GM19324 (cell line): Measurements from ENCODE around the gene MGRN1.
"Not testable (repeated sequence)": the region's sequence is repeated elsewhere in the genome, so short reads cannot be mapped to it uniquely, and the experiment has no call there.

Experiments used
- ATAC-seq: cut with Tn5 transposase; IDR thresholded peaks from one replicate; pipeline ENCODE4 v1.9.1; 2021; ENCODE audit warnings: mild to moderate bottlenecking, moderate library complexity; ENCODE audit not compliant: unreplicated experiment, low FRiP score

MGRN1 gene

GRCh38 chr16:4649744-4650442 lies 25.3 kb downstream of the MGRN1 start:
- ATAC-seq = no peak

DNA sequence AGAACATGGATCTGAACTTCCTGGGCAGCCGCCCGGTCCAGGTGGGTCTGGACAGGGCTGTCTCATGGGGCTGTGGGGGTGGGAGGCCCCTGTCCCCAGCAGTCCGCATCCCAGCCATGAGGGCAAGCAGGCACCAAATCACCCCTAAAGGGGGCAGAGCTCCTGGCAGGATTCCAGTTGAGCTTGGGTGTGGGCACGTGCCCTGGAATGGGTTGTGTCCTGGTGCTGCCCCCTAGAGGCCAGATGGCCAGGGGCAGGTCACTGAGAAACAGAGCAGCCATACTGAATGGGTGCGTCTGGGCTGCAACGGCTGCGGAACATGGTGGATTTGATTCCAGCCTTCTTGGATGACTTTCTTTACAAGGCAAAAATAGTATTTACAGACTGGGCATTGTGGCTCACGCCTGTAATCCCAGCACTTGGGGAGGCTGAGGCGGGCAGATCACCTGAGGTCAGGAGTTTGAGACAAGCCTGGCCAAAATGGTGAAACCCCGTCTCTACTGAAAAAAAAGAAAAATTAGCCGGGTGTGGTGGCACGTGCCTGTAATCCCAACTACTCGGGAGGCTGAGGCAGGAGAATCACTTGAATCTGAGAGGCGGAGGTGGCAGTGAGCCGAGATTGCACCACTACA lies 25.9 kb downstream of the MGRN1 start:
- not testable (repeated sequence) for ATAC-seq

DNA sequence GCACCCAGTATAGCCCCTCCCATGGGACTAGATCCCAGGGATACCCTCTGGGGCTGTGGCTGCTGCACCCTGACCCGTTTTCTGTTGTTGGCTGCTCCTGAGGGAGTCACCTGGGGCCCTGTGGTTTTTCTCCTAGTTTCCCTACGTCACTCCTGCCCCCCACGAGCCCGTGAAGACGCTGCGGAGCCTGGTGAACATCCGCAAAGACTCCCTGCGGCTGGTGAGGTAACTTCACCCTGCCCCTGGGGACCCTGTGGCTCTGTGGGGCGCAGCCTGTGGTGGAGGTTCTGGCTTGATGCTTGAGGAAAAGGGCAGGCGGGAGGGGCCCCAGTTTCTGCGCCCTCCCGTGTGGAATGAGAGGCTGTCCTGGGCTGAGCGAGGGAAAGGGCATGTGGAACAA lies 27.2 kb downstream of the MGRN1 start:
- no peak for ATAC-seq

- no peak for ATAC-seq
Observed at GRCh38 chr16:4652561-4652960, 27.9 kb downstream of the MGRN1 start.

- ATAC-seq = no peak
Observed at GRCh38 chr16:4654011-4654963, 29.7 kb downstream of the MGRN1 start.

- ATAC-seq = no peak
Observed at GRCh38 chr16:4654964-4655590, 30.5 kb downstream of the MGRN1 start.

GRCh38 chr16:4655801-4656200 lies 31.2 kb downstream of the MGRN1 start:
- no peak for ATAC-seq

DNA sequence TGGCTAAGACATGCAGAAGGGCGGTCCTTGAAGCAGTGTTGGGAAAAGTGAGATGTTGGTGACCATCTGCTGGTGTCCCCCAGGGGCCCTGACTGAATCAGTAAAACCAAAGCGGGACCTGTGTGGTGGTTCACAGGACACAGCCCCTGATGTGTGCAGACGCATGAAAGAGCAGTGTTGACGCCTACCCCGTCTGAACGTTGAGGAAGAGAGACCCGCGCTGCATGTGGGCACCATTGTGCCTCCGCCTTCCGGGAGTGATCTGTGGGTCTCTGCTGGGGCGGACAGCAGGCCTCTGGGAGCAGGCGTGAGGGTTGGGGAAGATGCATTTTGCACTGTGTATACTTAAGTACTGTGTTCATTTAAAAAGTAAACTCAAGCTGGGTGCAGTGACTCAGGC lies 31.6 kb downstream of the MGRN1 start:
- ATAC-seq = no peak

DNA sequence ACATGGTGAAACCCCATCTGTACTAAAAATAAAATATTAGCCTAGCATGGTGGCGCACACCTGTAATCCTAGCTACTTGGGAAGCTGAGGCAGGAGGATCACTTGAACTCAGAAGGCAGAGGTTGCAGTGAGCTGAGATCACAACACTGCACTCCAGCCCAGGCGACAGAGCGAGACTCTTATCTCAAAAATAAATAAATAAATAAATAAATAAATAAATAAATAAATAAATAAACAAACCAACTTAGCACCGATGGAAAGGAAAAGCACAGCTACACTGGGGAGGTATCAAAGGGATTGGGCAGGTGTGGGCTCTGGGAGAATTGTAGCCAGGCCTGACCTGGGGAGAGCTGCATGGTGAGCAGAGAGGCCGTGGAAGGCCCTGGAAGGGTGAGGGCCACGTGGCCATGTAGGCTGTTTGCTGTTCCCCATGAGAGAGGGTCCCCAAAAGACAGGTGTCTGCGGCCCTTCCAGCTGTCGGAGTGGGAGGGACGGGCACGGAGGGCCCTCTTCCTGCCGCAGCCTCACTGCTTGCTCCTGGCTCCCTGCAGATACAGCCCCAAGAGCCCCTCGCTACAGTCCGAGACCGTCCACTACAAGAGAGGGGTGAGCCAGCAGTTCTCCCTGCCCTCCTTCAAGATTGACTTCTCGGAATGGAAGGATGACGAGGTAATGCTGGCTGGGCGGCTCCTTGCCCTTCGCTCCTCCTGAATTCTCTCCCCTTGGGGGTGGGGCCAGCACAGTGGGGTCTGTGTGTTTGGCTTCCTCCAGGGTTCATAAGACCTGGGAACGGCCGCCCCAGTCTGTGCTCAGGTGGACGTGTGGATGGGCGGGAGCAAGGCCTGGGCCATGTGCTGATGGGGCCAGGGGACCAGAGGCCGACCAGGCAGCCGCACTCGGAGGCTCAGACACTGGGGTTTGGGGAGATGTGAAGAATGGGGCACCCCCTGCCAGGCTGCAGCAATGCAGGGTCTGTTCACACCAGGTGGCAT lies 32.4 kb downstream of the MGRN1 start:
- ATAC-seq = no peak

GRCh38 chr16:4659363-4660353 lies 35.0 kb downstream of the MGRN1 start:
- no peak for ATAC-seq

- no peak for ATAC-seq
Observed at GRCh38 chr16:4660454-4661007, 35.9 kb downstream of the MGRN1 start.

GRCh38 chr16:4661661-4662060 lies 37.0 kb downstream of the MGRN1 start:
- no peak for ATAC-seq

DNA sequence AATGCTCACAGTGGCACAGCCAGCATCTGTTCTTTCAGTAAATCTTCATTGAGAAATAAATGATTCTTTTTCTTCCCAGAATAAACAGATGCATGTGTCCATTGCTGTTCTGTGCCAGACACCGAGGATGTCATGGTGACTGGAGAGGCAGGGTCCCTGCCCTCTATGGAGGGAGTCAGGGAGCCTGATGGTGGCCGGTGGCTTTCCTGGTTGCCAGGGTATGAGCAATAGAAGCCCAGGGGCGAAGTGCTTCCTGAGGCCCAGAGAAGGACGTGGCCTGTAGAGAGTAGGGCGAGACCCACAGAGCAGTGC lies 38.8 kb downstream of the MGRN1 start:
- ATAC-seq = no peak

GRCh38 chr16:4663777-4664465 lies 39.3 kb downstream of the MGRN1 start:
- no peak for ATAC-seq

GRCh38 chr16:4664538-4665418 lies 40.2 kb downstream of the MGRN1 start:
- no peak for ATAC-seq

DNA sequence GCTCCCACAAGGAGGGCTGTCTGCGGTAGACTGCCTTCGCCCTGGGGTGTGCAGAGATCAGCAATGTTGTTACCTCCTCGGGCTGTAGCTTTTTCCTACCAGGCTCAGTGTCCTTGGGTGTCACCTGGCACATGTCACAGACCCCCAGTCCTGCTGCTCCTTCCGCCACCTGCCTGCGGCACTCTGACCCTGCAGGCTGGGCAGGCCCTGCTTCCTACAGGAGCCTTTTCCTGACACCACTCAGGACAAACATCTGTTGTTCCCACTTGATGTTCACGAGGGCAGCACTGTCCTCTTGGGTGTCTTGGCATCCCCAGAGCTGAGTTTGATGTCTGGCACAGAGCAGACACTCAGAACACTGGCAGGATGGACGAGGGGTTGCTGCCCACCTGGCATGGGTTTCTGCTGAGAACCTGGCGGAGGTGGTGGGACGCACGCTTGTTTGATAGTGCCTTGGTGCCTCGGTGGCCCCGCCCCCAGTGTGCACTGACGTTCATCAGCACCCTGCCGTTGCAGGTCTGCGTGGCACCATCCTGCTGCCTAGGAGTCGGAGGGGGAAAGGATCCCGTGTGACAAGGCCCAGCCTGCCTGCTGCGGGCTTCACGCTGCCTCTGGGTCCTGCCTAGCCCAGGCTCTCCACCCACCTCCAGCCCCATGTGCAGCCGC lies 42.0 kb downstream of the MGRN1 start:
- ATAC-seq = no peak
